ENCODE measurements around the gene RTL9. TPM values are rescaled to one million over a fixed set of nuclear protein-coding genes. Genes with fewer than 3 reads are reported as not detected.

Gene RTL9
- total and polyA plus RNA-seq, 2 experiments from 2014 or later, result 0.31 TPM; not detected in 1

DNA sequence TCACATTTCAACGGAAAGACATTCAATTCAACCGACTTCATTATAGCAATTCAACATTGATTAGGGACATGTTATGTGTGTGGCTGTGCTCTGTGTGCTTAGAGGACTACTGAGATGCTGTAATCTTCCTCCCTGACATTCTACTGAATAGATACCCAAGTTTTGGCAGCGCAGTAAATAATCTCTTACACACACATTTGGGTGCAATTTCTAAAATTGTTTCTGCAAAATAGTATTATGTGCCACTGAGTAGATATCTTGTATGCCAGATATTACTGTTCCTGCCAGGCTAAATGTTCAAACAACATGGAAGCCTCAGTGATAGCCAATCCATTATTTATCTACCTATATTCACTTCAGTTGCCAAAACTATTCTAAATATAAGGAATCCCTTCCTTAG, 41.3 kb downstream of the RTL9 start (continued):
- TF ChIP-seq, protein P1, sequence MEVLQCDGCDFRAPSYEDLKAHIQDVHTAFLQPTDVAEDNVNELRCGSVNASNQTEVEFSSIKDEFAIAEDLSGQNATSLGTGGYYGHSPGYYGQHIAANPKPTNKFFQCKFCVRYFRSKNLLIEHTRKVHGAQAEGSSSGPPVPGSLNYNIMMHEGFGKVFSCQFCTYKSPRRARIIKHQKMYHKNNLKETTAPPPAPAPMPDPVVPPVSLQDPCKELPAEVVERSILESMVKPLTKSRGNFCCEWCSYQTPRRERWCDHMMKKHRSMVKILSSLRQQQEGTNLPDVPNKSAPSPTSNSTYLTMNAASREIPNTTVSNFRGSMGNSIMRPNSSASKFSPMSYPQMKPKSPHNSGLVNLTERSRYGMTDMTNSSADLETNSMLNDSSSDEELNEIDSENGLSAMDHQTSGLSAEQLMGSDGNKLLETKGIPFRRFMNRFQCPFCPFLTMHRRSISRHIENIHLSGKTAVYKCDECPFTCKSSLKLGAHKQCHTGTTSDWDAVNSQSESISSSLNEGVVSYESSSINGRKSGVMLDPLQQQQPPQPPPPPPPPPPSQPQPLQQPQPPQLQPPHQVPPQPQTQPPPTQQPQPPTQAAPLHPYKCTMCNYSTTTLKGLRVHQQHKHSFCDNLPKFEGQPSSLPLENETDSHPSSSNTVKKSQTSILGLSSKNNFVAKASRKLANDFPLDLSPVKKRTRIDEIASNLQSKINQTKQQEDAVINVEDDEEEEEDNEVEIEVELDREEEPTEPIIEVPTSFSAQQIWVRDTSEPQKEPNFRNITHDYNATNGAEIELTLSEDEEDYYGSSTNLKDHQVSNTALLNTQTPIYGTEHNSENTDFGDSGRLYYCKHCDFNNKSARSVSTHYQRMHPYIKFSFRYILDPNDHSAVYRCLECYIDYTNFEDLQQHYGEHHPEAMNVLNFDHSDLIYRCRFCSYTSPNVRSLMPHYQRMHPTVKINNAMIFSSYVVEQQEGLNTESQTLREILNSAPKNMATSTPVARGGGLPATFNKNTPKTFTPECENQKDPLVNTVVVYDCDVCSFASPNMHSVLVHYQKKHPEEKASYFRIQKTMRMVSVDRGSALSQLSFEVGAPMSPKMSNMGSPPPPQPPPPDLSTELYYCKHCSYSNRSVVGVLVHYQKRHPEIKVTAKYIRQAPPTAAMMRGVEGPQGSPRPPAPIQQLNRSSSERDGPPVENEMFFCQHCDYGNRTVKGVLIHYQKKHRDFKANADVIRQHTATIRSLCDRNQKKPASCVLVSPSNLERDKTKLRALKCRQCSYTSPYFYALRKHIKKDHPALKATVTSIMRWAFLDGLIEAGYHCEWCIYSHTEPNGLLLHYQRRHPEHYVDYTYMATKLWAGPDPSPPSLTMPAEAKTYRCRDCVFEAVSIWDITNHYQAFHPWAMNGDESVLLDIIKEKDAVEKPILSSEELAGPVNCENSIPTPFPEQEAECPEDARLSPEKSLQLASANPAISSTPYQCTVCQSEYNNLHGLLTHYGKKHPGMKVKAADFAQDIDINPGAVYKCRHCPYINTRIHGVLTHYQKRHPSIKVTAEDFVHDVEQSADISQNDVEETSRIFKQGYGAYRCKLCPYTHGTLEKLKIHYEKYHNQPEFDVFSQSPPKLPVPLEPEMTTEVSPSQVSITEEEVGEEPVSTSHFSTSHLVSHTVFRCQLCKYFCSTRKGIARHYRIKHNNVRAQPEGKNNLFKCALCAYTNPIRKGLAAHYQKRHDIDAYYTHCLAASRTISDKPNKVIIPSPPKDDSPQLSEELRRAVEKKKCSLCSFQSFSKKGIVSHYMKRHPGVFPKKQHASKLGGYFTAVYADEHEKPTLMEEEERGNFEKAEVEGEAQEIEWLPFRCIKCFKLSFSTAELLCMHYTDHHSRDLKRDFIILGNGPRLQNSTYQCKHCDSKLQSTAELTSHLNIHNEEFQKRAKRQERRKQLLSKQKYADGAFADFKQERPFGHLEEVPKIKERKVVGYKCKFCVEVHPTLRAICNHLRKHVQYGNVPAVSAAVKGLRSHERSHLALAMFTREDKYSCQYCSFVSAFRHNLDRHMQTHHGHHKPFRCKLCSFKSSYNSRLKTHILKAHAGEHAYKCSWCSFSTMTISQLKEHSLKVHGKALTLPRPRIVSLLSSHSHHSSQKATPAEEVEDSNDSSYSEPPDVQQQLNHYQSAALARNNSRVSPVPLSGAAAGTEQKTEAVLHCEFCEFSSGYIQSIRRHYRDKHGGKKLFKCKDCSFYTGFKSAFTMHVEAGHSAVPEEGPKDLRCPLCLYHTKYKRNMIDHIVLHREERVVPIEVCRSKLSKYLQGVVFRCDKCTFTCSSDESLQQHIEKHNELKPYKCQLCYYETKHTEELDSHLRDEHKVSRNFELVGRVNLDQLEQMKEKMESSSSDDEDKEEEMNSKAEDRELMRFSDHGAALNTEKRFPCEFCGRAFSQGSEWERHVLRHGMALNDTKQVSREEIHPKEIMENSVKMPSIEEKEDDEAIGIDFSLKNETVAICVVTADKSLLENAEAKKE (CRISPR knock-in tag; IDR thresholded peaks at IDR 0.05), result no peak
- no peak for TF ChIP-seq ZNF114 (CRISPR knock-in tag; IDR thresholded peaks at IDR 0.05)
- no peak for TF ChIP-seq POLR2AphosphoS5 (IDR thresholded peaks at IDR 0.05; ENCODE audit: low read depth)
- TF ChIP-seq, protein P2, sequence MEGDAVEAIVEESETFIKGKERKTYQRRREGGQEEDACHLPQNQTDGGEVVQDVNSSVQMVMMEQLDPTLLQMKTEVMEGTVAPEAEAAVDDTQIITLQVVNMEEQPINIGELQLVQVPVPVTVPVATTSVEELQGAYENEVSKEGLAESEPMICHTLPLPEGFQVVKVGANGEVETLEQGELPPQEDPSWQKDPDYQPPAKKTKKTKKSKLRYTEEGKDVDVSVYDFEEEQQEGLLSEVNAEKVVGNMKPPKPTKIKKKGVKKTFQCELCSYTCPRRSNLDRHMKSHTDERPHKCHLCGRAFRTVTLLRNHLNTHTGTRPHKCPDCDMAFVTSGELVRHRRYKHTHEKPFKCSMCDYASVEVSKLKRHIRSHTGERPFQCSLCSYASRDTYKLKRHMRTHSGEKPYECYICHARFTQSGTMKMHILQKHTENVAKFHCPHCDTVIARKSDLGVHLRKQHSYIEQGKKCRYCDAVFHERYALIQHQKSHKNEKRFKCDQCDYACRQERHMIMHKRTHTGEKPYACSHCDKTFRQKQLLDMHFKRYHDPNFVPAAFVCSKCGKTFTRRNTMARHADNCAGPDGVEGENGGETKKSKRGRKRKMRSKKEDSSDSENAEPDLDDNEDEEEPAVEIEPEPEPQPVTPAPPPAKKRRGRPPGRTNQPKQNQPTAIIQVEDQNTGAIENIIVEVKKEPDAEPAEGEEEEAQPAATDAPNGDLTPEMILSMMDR (conservative IDR thresholded peaks at IDR 0.05; ENCODE audit: low read depth in 2 of 2), result no peak
- TF ChIP-seq NANOG (IDR thresholded peaks at IDR 0.05; ENCODE audit: borderline replicate concordance), result no peak
- no peak for TF ChIP-seq ZNF331 (CRISPR knock-in tag; IDR thresholded peaks at IDR 0.05; ENCODE audit: low read depth)
- no peak for TF ChIP-seq REST (IDR thresholded peaks at IDR 0.05; ENCODE audit: unreplicated experiment)
